B cell (primary cell): ENCODE results near the gene TBL1XR1.

Experiments used
- EZH2 ChIP-seq: IDR thresholded peaks from 2 replicates; pipeline ENCODE4 v1.6.1; 2012; ENCODE audit warnings: borderline replicate concordance, low read depth, mild to moderate bottlenecking, moderate library complexity, low read length; ENCODE audit not compliant: insufficient read depth, poor library complexity, severe bottlenecking
- TF ChIP-seq, protein P1 (sequence below): fragments of 200-600 bp; IDR thresholded peaks from one replicate; pipeline ENCODE4 v1.8.0; 2022; ENCODE audit warnings: antibody characterized with exemption, mild to moderate bottlenecking

- TF ChIP-seq, protein P1, sequence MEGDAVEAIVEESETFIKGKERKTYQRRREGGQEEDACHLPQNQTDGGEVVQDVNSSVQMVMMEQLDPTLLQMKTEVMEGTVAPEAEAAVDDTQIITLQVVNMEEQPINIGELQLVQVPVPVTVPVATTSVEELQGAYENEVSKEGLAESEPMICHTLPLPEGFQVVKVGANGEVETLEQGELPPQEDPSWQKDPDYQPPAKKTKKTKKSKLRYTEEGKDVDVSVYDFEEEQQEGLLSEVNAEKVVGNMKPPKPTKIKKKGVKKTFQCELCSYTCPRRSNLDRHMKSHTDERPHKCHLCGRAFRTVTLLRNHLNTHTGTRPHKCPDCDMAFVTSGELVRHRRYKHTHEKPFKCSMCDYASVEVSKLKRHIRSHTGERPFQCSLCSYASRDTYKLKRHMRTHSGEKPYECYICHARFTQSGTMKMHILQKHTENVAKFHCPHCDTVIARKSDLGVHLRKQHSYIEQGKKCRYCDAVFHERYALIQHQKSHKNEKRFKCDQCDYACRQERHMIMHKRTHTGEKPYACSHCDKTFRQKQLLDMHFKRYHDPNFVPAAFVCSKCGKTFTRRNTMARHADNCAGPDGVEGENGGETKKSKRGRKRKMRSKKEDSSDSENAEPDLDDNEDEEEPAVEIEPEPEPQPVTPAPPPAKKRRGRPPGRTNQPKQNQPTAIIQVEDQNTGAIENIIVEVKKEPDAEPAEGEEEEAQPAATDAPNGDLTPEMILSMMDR, result no peak
- no peak for TF ChIP-seq EZH2
Observed at GRCh38 chr3:177212756-177213155, 15.5 kb upstream of the TBL1XR1 start.
